22Rv1 (cell line): ENCODE measurements around the gene STYXL1.

Source experiments
- ZFX ChIP-seq: fragments of 450-650 bp; IDR thresholded peaks from 2 replicates; pipeline ENCODE4 v1.6.1; 2017; ENCODE audit warnings: antibody characterized with exemption, borderline replicate concordance
- TF ChIP-seq, protein P1 (sequence below): fragments of 450-650 bp; IDR thresholded peaks from 2 replicates; pipeline ENCODE4 v1.5.1; 2017; ENCODE audit warnings: mild to moderate bottlenecking

GRCh38 chr7:76053461-76053860 lies 5.7 kb upstream of the STYXL1 start:
- TF ChIP-seq, protein P1, sequence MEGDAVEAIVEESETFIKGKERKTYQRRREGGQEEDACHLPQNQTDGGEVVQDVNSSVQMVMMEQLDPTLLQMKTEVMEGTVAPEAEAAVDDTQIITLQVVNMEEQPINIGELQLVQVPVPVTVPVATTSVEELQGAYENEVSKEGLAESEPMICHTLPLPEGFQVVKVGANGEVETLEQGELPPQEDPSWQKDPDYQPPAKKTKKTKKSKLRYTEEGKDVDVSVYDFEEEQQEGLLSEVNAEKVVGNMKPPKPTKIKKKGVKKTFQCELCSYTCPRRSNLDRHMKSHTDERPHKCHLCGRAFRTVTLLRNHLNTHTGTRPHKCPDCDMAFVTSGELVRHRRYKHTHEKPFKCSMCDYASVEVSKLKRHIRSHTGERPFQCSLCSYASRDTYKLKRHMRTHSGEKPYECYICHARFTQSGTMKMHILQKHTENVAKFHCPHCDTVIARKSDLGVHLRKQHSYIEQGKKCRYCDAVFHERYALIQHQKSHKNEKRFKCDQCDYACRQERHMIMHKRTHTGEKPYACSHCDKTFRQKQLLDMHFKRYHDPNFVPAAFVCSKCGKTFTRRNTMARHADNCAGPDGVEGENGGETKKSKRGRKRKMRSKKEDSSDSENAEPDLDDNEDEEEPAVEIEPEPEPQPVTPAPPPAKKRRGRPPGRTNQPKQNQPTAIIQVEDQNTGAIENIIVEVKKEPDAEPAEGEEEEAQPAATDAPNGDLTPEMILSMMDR = no peak
- TF ChIP-seq ZFX = no peak
